GM21367 (cell line): ENCODE data around the gene GFOD1.
"Not testable (repeated sequence)": the region's sequence is repeated elsewhere in the genome, so short reads cannot be mapped to it uniquely, and the experiment has no call there.

Source experiments
- ATAC-seq: cut with Tn5 transposase; IDR thresholded peaks from one replicate; pipeline ENCODE4 v1.9.1; 2021; ENCODE audit not compliant: unreplicated experiment

The GFOD1 gene

DNA sequence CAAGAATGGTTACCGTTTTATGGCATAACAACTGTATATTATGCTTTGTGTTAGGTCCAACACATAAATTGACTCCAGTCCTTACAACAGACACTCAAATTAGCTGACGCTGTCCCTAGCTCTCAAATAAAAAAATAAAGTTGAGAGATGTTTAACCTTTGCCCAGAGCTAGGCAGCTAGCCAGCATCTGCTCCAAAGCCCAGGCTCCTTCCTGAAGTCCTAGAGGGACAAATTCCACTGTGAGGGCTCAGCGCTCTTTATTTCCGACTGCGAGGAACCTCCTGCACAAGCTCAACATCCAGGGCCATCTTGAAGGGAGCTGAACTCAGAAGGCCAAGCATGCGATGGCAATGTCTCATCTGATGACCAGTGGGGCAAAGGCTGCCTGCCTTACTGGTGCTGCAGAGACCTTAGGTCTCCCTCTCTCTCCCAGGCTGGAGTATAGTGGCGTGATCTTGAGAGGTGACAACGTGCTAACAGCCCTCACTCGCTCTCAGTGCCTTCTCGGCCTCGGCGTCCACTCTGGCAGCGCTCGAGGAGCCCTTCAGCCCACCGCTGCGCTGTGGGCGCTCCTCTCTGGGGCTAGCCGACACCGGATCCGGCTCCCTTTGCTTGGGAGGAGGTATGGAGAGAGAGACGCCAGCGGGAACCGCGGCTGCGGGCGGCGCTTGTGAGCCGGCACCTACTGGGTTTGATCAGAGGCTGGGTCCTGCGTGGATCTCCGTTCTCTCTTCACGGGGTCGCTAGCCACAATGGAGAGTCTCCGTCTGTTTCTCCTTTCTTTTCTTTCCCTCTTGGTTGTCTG, 24.7 kb upstream of the GFOD1 start:
- no peak for ATAC-seq

- not testable (repeated sequence) for ATAC-seq
Observed at GRCh38 chr6:13511141-13511571, 23.8 kb upstream of the GFOD1 start.

DNA sequence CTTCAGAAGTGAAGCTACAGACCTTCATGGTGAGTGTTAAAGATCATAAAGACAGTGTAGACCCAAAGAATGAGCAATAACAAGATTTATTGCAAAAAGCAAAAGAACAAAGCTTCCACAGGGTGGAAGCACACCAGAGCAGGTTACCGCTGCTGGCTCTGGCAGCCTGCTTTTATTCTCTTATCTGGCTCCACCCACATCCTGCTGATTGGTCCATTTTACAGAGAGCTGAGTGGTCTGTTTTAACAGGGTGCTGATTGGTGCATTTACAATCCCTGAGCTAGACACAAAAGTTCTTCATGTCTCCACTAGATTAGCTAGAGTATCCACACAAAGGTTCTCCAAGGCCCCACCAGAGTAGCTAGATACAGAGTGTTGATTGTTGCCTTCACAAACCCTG, 23.0 kb upstream of the GFOD1 start:
- ATAC-seq, result not testable (repeated sequence)

DNA sequence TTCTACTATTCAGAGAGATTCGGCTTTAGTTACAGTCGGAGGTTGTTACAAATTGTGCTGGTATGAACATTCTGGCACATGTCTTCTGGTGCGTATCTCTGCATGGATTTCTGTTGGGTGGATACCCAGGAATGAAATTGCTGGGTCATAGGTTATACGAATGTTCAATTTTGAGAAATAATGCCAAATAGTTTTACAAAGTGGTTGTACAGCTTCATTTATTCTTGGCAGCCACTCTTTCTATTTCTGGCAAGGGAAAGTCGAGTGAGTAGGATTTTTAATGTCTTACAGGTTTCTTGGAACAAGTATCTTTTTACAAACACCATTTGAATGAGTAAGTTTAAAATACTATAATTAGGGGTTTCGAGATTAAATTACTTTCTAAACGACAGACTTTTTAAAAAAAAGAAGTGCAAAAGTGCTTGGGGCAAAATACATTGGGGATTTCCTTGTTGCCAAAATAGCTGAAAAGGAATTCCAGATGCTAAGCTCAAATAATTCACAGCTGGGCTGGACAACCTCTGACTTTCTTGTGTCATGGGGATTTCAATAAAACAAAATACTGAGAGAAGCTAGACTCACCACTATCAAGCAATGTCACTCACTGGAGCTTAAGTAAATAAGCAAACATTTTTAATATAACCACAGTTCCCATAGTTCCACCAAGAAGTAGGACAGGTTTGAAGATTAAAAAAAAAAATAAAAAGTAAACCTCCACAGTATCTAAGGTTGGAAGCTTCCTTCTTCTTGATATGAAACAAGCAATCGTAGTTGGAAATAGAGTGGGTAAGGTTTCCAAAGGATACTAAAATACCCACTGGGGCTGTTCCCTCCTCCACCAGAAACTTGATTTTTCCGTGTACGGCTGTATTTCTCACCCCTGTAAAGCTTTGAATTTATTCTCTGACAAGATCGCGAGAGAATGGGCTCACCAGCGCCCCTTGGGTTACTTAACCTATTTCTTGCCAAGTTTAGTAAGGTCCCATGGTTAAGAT, 21.6 kb upstream of the GFOD1 start:
- no peak for ATAC-seq

DNA sequence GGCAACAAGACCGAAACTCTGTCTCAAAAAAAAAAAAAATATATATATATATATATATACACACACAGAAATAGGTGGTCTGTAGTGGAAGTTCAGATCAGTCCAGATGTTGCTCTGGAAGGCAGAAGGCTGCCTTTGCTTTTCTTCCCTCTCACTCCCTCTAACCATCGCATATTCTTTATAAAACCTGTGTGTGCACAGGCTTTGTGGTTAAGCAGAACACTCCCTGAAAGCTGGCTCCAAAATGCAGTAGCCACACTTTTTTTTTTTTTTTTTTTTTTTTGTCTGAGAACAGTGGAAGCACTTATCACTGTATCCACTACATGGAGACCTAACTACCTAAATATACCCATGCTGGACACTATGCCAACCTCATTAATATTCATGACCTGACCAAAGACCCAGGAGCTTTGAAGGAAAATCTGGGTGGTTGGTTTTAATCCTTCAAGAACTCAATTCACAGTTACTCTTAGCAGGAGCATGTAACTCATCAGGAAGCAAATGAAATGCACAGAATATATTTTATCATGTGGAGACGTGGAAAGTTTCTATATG, 20.0 kb upstream of the GFOD1 start:
- no peak for ATAC-seq

DNA sequence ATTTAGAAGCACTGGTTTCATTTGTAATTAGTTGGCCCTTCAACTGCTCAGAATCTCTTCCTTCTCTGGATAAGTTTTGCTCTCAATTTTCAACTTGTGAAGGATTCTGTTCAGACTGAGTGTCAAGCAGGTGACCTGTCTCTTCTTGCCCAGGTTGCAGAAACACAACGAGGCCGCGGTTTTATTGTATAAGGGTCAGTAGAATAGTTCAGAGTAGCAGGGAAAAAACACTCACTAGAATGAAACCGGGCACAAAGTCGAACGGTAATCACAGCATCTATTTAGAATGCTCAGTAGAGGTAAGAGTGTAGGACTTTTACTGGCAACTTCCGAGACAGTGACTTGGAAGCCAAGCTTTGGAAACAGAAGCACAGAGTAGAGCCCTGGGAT, 17.9 kb upstream of the GFOD1 start:
- no peak for ATAC-seq

GRCh38 chr6:13504611-13505344, 17.4 kb upstream of the GFOD1 start:
- ATAC-seq, result no peak

- ATAC-seq, result no peak
Observed at GRCh38 chr6:13500915-13501314, 13.5 kb upstream of the GFOD1 start.

DNA sequence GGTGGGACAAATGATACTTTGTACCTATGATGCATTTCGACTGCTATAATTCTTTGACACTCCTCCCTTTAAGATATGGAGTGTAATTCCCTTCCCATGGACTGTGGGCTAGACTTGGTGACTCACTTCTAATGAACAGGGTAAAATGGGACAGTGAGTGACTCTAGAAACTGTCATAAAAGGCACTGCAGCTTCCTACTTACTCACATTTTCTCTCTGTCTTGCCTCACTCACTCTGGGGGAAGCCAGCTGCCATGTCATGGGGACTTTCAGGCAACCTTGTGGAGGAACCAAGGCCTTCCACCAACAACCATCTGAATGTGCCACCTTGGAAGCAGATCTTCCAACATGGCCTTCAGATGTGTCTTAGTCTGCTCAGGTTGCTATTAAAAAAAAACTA, 12.9 kb upstream of the GFOD1 start:
- no peak for ATAC-seq

- no peak for ATAC-seq
Observed at GRCh38 chr6:13496513-13497190, 9.3 kb upstream of the GFOD1 start.

DNA sequence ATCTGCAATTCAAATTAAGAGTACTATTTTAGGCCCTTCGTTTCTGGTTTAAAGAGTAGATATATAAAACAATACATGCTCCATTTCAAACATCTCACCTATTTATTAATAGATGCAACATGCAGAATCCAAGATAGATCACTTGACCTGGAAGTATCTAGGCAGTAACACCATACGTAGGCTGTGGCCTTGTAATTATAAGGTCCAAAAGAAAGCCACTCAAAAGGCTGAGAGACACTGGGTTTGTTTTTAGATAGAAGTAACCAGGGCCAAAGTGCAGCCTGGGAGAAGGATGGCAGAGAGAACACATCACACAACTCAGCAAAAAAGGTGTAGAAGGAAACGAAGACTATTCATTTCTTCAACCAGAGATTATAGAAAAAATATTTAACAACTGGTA, 8.4 kb upstream of the GFOD1 start:
- no peak for ATAC-seq

DNA sequence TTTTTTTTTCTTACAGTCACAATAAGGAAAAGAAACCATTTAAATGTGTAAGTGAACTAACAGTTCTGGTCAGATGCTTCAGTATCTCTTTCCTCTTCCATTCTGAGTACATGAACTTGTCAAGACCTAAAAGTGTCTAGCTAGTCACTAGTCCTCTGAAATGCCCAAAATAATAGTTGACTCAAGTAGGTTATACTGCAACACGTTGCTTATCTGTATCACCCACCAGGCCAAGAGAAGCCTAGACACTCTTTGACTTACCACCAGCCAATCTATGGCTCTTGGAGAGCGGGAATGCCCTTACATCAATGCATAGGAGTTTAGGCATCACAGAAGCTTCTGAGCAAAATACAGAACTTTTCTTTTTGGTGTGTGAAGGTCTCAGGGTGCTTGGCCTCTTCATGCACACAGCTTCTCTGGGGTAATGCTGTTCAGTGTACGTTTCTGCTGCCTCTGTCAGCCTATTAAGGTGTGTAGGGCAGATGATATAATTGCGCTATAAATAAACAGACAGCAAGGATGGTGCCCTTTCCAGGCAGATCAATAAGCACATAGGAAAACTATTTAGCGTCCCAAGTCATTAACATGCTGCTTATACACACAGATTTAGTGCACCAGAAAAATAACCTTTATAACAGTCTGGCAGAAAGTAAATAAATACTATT, 7.8 kb upstream of the GFOD1 start:
- ATAC-seq, result no peak

GRCh38 chr6:13494137-13494536, 6.7 kb upstream of the GFOD1 start:
- ATAC-seq, result no peak

- no peak for ATAC-seq
Observed at GRCh38 chr6:13493147-13493546, 5.7 kb upstream of the GFOD1 start.

GRCh38 chr6:13492357-13492756, 5.0 kb upstream of the GFOD1 start:
- no peak for ATAC-seq

DNA sequence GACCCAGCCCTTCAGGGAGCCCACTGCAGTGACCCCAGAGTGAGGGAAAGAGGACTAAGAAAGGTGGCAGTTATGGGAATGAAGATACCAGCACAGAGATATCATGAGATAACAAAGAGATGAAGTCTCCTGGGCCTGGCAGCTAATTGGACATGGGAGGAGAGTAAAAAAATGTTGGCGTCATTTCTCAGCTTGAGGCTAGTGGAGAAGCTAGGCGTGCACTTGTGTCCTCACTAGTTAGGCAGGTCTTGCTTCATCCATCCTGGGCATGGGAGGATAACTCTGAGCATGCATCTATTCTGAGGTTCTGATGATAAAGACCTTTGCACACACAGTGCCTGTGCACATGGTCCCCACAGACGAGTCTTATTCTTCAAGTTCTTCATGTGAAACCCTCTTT, 4.1 kb upstream of the GFOD1 start:
- no peak for ATAC-seq

DNA sequence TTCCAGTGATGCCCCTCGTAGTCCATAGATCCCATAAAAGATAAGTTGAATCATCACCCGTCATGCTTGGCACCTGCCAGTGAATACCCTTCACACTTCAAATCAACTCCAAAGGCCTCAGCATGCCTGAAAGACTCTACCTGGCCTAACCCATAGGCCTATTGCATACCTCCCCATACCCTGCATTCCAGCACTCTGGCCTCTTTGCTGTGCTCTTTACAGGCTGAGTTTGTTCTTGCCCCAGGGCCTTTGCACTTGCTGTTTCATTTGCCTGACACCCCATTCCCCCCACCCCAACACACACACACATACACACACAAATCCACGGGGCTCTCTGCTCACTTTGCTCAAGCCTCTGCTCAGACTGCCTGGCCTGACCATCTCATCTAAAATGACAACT, 3.0 kb upstream of the GFOD1 start:
- ATAC-seq, result no peak

- no peak for ATAC-seq
Observed at GRCh38 chr6:13488896-13489237, 1.5 kb upstream of the GFOD1 start.

DNA sequence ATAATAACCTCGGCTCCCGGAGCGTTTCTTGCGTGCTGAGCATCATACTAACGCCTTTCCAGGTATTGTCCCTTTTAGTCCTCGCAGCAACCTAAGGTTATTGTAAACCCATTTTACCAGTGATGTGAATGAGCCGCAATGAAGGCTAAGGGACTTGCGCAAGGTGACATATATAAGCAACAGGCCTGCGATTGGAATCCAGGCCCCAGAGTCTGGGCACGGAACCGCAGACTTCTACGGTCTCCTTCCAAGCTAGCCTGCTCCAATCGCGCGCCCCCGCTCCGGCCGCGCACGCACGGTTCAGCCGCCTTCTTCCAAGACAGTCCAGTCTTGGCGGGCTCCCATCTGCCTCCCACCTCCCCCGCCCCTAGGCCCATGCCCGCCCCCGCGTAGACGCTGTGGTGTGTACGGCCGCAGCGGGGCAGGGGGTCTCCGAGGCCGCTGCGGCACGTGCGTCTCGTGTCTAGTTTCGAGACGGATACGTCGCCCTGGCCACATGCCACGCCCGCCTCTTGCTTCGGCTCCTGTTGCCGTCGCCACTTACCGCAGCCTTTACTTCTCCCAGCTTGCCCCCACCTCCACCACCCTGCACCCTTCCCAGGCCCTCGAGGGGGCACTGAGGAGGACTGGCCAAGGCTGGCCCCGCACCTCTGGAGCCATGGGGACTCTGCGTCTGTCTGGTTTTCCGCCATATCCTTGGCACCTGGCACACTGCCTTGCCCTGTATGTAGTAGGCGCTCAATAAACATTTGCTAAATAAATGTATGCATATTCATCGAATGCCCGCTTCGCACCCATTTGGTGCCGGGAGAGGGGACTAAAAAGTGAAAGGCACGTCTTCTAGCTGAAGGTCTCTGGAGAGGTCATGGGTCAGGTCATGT, 855 bp upstream of the GFOD1 start:
- ATAC-seq, result no peak
